CD4-positive, alpha-beta T cell (primary cell): ENCODE results near the gene RABGEF1. TPM values are rescaled to one million over a fixed set of nuclear protein-coding genes. Genes with fewer than 3 reads are reported as not detected.
A peak's percentile ranks its signal among the peaks of the same experiment; 100 is the strongest.
"Not testable (repeated sequence)": the region's sequence is repeated elsewhere in the genome, so short reads cannot be mapped to it uniquely, and the experiment has no call there.

Experiments used
- ATAC-seq: fragments of 200-7000 bp; cut with Tn5 transposase; one replicate; pipeline ENCODE4 v1.10.0; 2022; ENCODE audit warnings: mild to moderate bottlenecking; ENCODE audit not compliant: poor library complexity
- CTCF ChIA-PET: fragments of 350-600 bp; sonication (Branson Sonifier 250); formaldehyde crosslinking; loops from one replicate; lab custom pipeline; 2021; ENCODE audit warnings: antibody characterized with exemption, inconsistent platforms; lab: Charles Lee
- POLR2A ChIA-PET: fragments of 350-600 bp; sonication (Branson Sonifier 250); formaldehyde crosslinking; loops from one replicate; lab custom pipeline; 2021; ENCODE audit warnings: antibody characterized with exemption, inconsistent platforms; lab: Charles Lee
- DNase-seq, 14 experiments: peaks; one replicate each; pipeline ENCODE4 v3.0.0-alpha.2; 2013 to 2020; ENCODE audit warnings: mixed read lengths in 2 of 14
- H3K27ac ChIP-seq, 2 donors: one replicate each; pipeline versions ENCODE4 v1.5.1 to v1.7.0; 2013; ENCODE audit warnings: low read length in 2 of 2, low read depth in 1 of 2, mild to moderate bottlenecking in 1 of 2
- H3K27me3 ChIP-seq, 2 experiments: 1 replicate in 1 of 2; 2 replicates in 1 of 2; pipeline versions ENCODE4 v1.6.1 to v1.7.0; 2013; ENCODE audit warnings: low read length in 2 of 2, control low read depth in 1 of 2, mild to moderate bottlenecking in 1 of 2, moderate library complexity in 1 of 2; ENCODE audit not compliant: insufficient read depth in 2 of 2, control insufficient read depth in 1 of 2
- H3K36me3 ChIP-seq: one replicate; pipeline ENCODE4 v1.6.1; 2013; ENCODE audit warnings: low read length, control low read depth; ENCODE audit not compliant: insufficient read depth
- H3K4me1 ChIP-seq: one replicate; pipeline ENCODE4 v1.6.1; 2013; ENCODE audit warnings: low read length, control low read depth; ENCODE audit not compliant: insufficient read depth
- H3K4me3 ChIP-seq: one replicate; pipeline ENCODE4 v1.5.1; 2013; ENCODE audit warnings: mild to moderate bottlenecking, low read length, moderate library complexity
- H3K9me3 ChIP-seq, 2 experiments: 1 replicate in 1 of 2; 2 replicates in 1 of 2; pipeline versions ENCODE4 v1.6.1 to v1.7.0; 2013; ENCODE audit warnings: low read length in 2 of 2, mild to moderate bottlenecking in 2 of 2, control low read depth in 1 of 2, moderate library complexity in 1 of 2; ENCODE audit not compliant: control insufficient read depth in 1 of 2, insufficient read depth in 1 of 2
- H3K27ac Mint-ChIP-seq: one replicate; pipeline ENCODE4 v1.8.0; 2020; ENCODE audit warnings: mixed read lengths
- H3K27me3 Mint-ChIP-seq: one replicate; pipeline ENCODE4 v1.8.0; 2021; ENCODE audit warnings: mixed read lengths
- H3K36me3 Mint-ChIP-seq: one replicate; pipeline ENCODE4 v1.8.0; 2021; ENCODE audit warnings: low read depth, mixed read lengths
- H3K4me1 Mint-ChIP-seq: one replicate; pipeline ENCODE4 v1.8.0; 2021; ENCODE audit warnings: low read depth, mixed read lengths
- H3K4me3 Mint-ChIP-seq: one replicate; pipeline ENCODE4 v1.8.0; 2020; ENCODE audit warnings: mild to moderate bottlenecking, mixed read lengths
- H3K9me3 Mint-ChIP-seq: one replicate; pipeline ENCODE4 v1.8.0; 2020; ENCODE audit warnings: mixed read lengths
- intact Hi-C, 2 experiments: fragments of 100-400 bp; cut with DNase I in 1 of 2; cut with micrococcal nuclease in 1 of 2; formaldehyde crosslinking; loops; one replicate each; pipeline versions ENCODE4 v1.15.1 to v1.9.0; 2023 to 2025; cut with DNase I, micrococcal nuclease
- total RNA-seq, 174 experiments: library from RNA in 2 of 174; stranded (reverse) in 2 of 174; gene quantifications; one replicate each; pipeline ENCODE4 v1.2.3 and lab custom pipeline; 2021 to 2026
- TF ChIP-seq, protein P1 (sequence below): fragments of 200-600 bp; IDR thresholded peaks from one replicate; pipeline ENCODE4 v1.8.0; 2022; ENCODE audit warnings: antibody characterized with exemption, mild to moderate bottlenecking

Gene RABGEF1
- total RNA-seq, 2 experiments from 2014 or later, result 18.9 to 20.1 TPM

DNA sequence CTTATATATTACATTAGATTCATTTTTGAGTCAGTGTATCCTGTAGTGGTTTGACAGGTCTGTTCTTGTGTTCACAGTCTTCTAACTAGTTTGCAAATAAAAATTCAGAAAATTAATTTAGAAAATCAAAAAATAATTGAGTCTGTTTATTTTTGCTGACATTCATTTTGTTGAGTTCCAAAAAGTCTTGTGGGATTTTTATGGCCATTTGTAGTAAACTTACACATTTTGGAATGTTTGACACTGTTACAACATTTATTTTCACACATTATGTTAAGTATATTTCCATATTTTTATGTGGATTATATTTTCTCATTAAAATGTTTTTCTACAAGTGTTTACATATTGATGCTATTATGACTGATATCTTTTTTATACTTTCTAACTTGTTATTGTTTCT is 16.4 kb downstream of the RABGEF1 start:
- DNase-seq (no peak), ATAC-seq (no peak)
- POLR2A ChIA-PET, result no interaction called here
- peaks cover 53% of the 10 kb centered on the region for H3K4me1 Mint-ChIP-seq
- H3K4me1 ChIP-seq, result peaks cover 9% of the 10 kb centered on the region
- H3K27me3 Mint-ChIP-seq, result no peaks in the 10 kb centered on the region
- H3K4me3 Mint-ChIP-seq, result no peak overlapping the region
- CTCF ChIA-PET, result no interaction called here
- no peak overlapping the region for H3K4me3 ChIP-seq
- intact Hi-C loops, result no loop called here
- no peak overlapping the region for H3K27ac ChIP-seq
- H3K36me3 ChIP-seq, result no peaks in the 10 kb centered on the region
- no peaks in the 10 kb centered on the region for H3K27me3 ChIP-seq
- TF ChIP-seq, protein P1, sequence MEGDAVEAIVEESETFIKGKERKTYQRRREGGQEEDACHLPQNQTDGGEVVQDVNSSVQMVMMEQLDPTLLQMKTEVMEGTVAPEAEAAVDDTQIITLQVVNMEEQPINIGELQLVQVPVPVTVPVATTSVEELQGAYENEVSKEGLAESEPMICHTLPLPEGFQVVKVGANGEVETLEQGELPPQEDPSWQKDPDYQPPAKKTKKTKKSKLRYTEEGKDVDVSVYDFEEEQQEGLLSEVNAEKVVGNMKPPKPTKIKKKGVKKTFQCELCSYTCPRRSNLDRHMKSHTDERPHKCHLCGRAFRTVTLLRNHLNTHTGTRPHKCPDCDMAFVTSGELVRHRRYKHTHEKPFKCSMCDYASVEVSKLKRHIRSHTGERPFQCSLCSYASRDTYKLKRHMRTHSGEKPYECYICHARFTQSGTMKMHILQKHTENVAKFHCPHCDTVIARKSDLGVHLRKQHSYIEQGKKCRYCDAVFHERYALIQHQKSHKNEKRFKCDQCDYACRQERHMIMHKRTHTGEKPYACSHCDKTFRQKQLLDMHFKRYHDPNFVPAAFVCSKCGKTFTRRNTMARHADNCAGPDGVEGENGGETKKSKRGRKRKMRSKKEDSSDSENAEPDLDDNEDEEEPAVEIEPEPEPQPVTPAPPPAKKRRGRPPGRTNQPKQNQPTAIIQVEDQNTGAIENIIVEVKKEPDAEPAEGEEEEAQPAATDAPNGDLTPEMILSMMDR, result no peak
- no peaks in the 10 kb centered on the region for H3K9me3 Mint-ChIP-seq
- H3K27ac Mint-ChIP-seq, result no peak overlapping the region
- peaks cover 12% of the 10 kb centered on the region for H3K36me3 Mint-ChIP-seq
- no peaks in the 10 kb centered on the region for H3K9me3 ChIP-seq

DNA sequence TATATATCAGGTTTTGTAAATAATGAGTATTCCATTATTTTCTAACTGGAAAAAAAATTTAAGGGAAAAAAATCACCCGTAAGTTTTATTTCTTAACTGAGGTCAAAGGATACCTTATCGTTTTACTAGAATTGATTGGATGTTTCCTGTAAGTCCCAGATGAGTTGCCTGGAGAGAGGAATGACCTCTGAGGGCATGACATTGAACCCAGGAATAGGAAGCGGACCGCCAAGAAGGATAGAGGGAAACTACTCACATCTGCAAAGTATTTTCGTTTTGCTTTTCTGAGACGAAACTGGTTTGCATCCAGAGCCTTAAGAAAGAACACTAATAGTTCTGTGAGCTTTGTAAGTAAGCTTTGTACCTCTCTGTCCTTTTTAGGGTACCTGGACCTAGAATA is 17.4 kb downstream of the RABGEF1 start:
- Mint-ChIP-seq H3K4me3 (no peak overlapping the region), H3K9me3 (no peaks in the 10 kb centered on the region), H3K4me1 (peaks cover 46% of the 10 kb centered on the region), H3K27me3 (no peaks in the 10 kb centered on the region), H3K27ac (no peak overlapping the region), H3K36me3 (peaks cover 12% of the 10 kb centered on the region)
- H3K4me1 ChIP-seq, result peaks cover 9% of the 10 kb centered on the region
- no peak for ATAC-seq
- no peaks in the 10 kb centered on the region for H3K36me3 ChIP-seq
- H3K27me3 ChIP-seq, result no peaks in the 10 kb centered on the region
- no peak overlapping the region for H3K27ac ChIP-seq
- CTCF ChIA-PET, result no interaction called here
- TF ChIP-seq, protein P1, result no peak
- intact Hi-C loops, result no loop called here
- POLR2A ChIA-PET, result no interaction called here
- H3K4me3 ChIP-seq, result no peak overlapping the region
- no peak for DNase-seq
- no peaks in the 10 kb centered on the region for H3K9me3 ChIP-seq

DNA sequence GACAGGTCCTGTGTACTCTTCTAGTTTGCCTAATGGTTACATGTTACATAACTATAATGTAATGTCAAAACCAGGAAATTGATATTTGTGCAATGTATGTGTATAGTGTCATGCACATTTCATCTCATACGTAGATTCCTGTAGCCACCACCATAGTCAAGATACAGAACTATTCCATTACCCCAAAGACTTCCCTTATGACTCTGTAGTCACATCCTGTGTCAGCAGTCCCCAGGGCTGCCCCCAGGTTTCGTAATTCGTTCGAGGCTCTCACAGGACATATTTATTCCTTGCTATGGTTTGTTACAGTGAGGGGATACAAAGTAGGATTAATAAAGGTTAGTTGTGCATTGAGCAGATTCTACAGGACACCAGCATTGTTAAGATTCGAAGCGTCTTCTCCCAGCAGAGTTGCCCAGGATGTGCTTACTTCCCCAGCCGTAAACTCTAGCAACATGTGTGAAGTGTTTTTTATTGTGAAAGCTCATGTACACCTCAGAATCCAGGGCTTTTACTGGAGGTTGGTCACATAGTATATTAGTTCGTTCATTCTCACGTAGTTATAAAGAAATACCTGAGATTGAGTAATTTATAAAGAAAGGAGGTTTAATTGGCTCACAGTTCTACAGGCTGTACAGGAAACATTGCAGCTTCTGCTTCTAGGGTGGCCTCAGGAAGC is 18.6 kb downstream of the RABGEF1 start:
- H3K36me3 ChIP-seq, result no peaks in the 10 kb centered on the region
- H3K4me3 Mint-ChIP-seq, result no peak overlapping the region
- POLR2A ChIA-PET, result no interaction called here

GRCh38 chr7:66763183-66763582 is 22.6 kb downstream of the RABGEF1 start:
- H3K4me1 ChIP-seq, result peaks cover 11% of the 10 kb centered on the region
- CTCF ChIA-PET, H3K9me3 Mint-ChIP-seq, intact Hi-C loops, H3K4me3 Mint-ChIP-seq, H3K27me3 ChIP-seq, POLR2A ChIA-PET, H3K27ac Mint-ChIP-seq, H3K27me3 Mint-ChIP-seq, H3K27ac ChIP-seq, DNase-seq, H3K36me3 ChIP-seq, ATAC-seq, H3K4me3 ChIP-seq, H3K9me3 ChIP-seq: not testable (repeated sequence)
- Mint-ChIP-seq H3K36me3 (peaks cover 22% of the 10 kb centered on the region), H3K4me1 (peaks cover 62% of the 10 kb centered on the region)

More for the DNA sequence above, 18.6 kb downstream of the RABGEF1 start:
- no peaks in the 10 kb centered on the region for H3K27me3 ChIP-seq
- intact Hi-C loops, result no loop called here
- peak in 3 of 14 experiments; percentile 27 to 65 (median 57) for DNase-seq
- H3K27ac ChIP-seq, result no peak overlapping the region
- TF ChIP-seq, protein P1, result no peak
- peaks cover 8% of the 10 kb centered on the region for H3K9me3 Mint-ChIP-seq
- H3K36me3 Mint-ChIP-seq, result peaks cover 19% of the 10 kb centered on the region
- H3K27ac Mint-ChIP-seq, result peak overlapping the region; percentile 47
- no peak overlapping the region for H3K4me3 ChIP-seq
- H3K4me1 ChIP-seq, result peaks cover 9% of the 10 kb centered on the region
- CTCF ChIA-PET, result no interaction called here
- no peaks in the 10 kb centered on the region for H3K9me3 ChIP-seq
- H3K4me1 Mint-ChIP-seq, result peaks cover 49% of the 10 kb centered on the region
- no peaks in the 10 kb centered on the region for H3K27me3 Mint-ChIP-seq
- peak; percentile 62 for ATAC-seq

GRCh38 chr7:66763633-66764355 is 23.3 kb downstream of the RABGEF1 start:
- H3K4me3 ChIP-seq, H3K27me3 Mint-ChIP-seq, H3K9me3 Mint-ChIP-seq, H3K27ac ChIP-seq, DNase-seq, H3K36me3 ChIP-seq, H3K27me3 ChIP-seq, intact Hi-C loops, POLR2A ChIA-PET, ATAC-seq, H3K27ac Mint-ChIP-seq, CTCF ChIA-PET, H3K4me1 ChIP-seq, H3K4me3 Mint-ChIP-seq, H3K9me3 ChIP-seq: not testable (repeated sequence)
- peaks cover 22% of the 10 kb centered on the region for H3K36me3 Mint-ChIP-seq
- H3K4me1 Mint-ChIP-seq, result peaks cover 61% of the 10 kb centered on the region
